Liver (tissue), 9 donors: Measurements from ENCODE around the gene CEP89. TPM values are rescaled to one million over a fixed set of nuclear protein-coding genes. Genes with fewer than 3 reads are reported as not detected.
"Not testable (repeated sequence)": the region's sequence is repeated elsewhere in the genome, so short reads cannot be mapped to it uniquely, and the experiment has no call there.

ENCODE experiments used
- DNase-seq: peaks from one replicate; pipeline ENCODE4 v3.0.0-alpha.2; 2017; ENCODE audit warnings: low spot score
- H3K27ac ChIP-seq, 2 donors: one replicate each; pipeline ENCODE4 v1.7.0; 2013; ENCODE audit warnings: inconsistent platforms in 2 of 2, low read length in 2 of 2, control low read depth in 1 of 2, low read depth in 1 of 2, mild to moderate bottlenecking in 1 of 2
- H3K27me3 ChIP-seq, 4 donors: one replicate each; pipeline versions ENCODE4 v1.6.1 to v1.7.0; 2013; ENCODE audit warnings: low read length in 3 of 4, inconsistent platforms in 1 of 4, mild to moderate bottlenecking in 1 of 4, moderate library complexity in 1 of 4; ENCODE audit not compliant: control insufficient read depth in 4 of 4, insufficient read depth in 4 of 4
- H3K36me3 ChIP-seq, 4 donors: one replicate each; pipeline versions ENCODE4 v1.6.1 to v1.7.0; 2013; ENCODE audit warnings: low read length in 3 of 4, mild to moderate bottlenecking in 3 of 4, low read depth in 1 of 4, moderate library complexity in 1 of 4; ENCODE audit not compliant: control insufficient read depth in 4 of 4, insufficient read depth in 3 of 4
- H3K4me1 ChIP-seq, 4 donors: one replicate each; pipeline versions ENCODE4 v1.6.1 to v1.7.0; 2013; ENCODE audit warnings: low read length in 3 of 4, mild to moderate bottlenecking in 3 of 4, moderate library complexity in 1 of 4; ENCODE audit not compliant: control insufficient read depth in 4 of 4, insufficient read depth in 4 of 4
- H3K4me3 ChIP-seq, 3 donors: one replicate each; pipeline versions ENCODE4 v1.6.1 to v1.7.0; 2013; ENCODE audit warnings: low read length in 3 of 3, control low read depth in 1 of 3, low read depth in 1 of 3, mild to moderate bottlenecking in 1 of 3
- H3K9ac ChIP-seq, 2 donors: one replicate each; pipeline ENCODE4 v1.7.0; 2013; ENCODE audit warnings: low read length in 2 of 2, mild to moderate bottlenecking in 2 of 2, moderate library complexity in 2 of 2, control low read depth in 1 of 2, low read depth in 1 of 2
- H3K9me3 ChIP-seq, 4 donors: one replicate each; pipeline versions ENCODE4 v1.6.1 to v1.7.0; 2013; ENCODE audit warnings: low read length in 3 of 4; ENCODE audit not compliant: control insufficient read depth in 4 of 4
- ATF3 ChIP-seq: IDR thresholded peaks from 2 replicates; pipeline ENCODE4 v1.6.1; 2016; ENCODE audit warnings: antibody characterized with exemption
- CTCF ChIP-seq: fragments of 150-350 bp; IDR thresholded peaks from 2 replicates; pipeline ENCODE4 v1.5.1; 2017; ENCODE audit warnings: improper control_type of control experiment, low read depth, low read length; ENCODE audit not compliant: missing input control
- EGR1 ChIP-seq, 2 donors: IDR thresholded peaks; 2 replicates each; pipeline ENCODE4 v1.6.1; 2016 to 2018; ENCODE audit warnings: antibody characterized with exemption in 2 of 2, low read depth in 2 of 2
- FOXA1 ChIP-seq: IDR thresholded peaks from 2 replicates; pipeline ENCODE4 v1.6.1; 2016; ENCODE audit warnings: antibody characterized with exemption
- FOXA2 ChIP-seq: IDR thresholded peaks from 2 replicates; pipeline ENCODE4 v1.6.1; 2016; ENCODE audit warnings: antibody characterized with exemption
- GABPA ChIP-seq, 2 donors: IDR thresholded peaks in 1 of 2; conservative IDR thresholded peaks in 1 of 2; 2 replicates each; pipeline ENCODE4 v1.6.1; 2016; ENCODE audit warnings: antibody characterized with exemption in 2 of 2, mild to moderate bottlenecking in 1 of 2, moderate library complexity in 1 of 2
- HNF4A ChIP-seq, 2 donors: conservative IDR thresholded peaks; 2 replicates each; pipeline ENCODE4 v1.6.1; 2016; ENCODE audit warnings: antibody characterized with exemption in 2 of 2, mild to moderate bottlenecking in 2 of 2
- HNF4G ChIP-seq: IDR thresholded peaks from 2 replicates; pipeline ENCODE4 v1.6.1; 2016; ENCODE audit warnings: antibody characterized with exemption
- JUND ChIP-seq, 2 donors: IDR thresholded peaks; 2 replicates each; pipeline ENCODE4 v1.6.1; 2016; ENCODE audit warnings: antibody characterized with exemption in 2 of 2
- MAX ChIP-seq: IDR thresholded peaks from 2 replicates; pipeline ENCODE4 v1.6.1; 2016; ENCODE audit warnings: antibody characterized with exemption
- NR2F2 ChIP-seq: IDR thresholded peaks from 2 replicates; pipeline ENCODE4 v1.6.1; 2016; ENCODE audit warnings: antibody characterized with exemption
- RAD21 ChIP-seq, 2 donors: IDR thresholded peaks; 2 replicates each; pipeline ENCODE4 v1.6.1; 2016; ENCODE audit warnings: antibody characterized with exemption in 2 of 2, mild to moderate bottlenecking in 2 of 2
- REST ChIP-seq: IDR thresholded peaks from 2 replicates; pipeline ENCODE4 v1.6.1; 2016; ENCODE audit warnings: antibody characterized with exemption, mild to moderate bottlenecking
- RXRA ChIP-seq, 2 donors: IDR thresholded peaks; 2 replicates each; pipeline ENCODE4 v1.6.1; 2017 to 2018; ENCODE audit warnings: antibody characterized with exemption in 2 of 2, mild to moderate bottlenecking in 1 of 2
- SP1 ChIP-seq: IDR thresholded peaks from 2 replicates; pipeline ENCODE4 v1.6.1; 2018; ENCODE audit warnings: antibody characterized with exemption, mild to moderate bottlenecking
- TAF1 ChIP-seq: conservative IDR thresholded peaks from 2 replicates; pipeline ENCODE4 v1.6.1; 2016; ENCODE audit warnings: antibody characterized with exemption, mild to moderate bottlenecking
- YY1 ChIP-seq: IDR thresholded peaks from 2 replicates; pipeline ENCODE4 v1.6.1; 2016; ENCODE audit warnings: antibody characterized with exemption, mild to moderate bottlenecking
- ZBTB33 ChIP-seq: IDR thresholded peaks from 2 replicates; pipeline ENCODE4 v1.6.1; 2016; ENCODE audit warnings: antibody characterized with exemption
- WGBS: extraction: QIAGEN DNeasy Blood & Tissue Kit; methylation state at CpG from one replicate; pipeline ENCODE4 v1.1.7; 2013; 5-methylcytosine and 5-hydroxymethylcytosine counted together
- polyA plus RNA-seq, 2 donors: library from polyadenylated mRNA; stranded (reverse) in 1 of 2; unstranded in 1 of 2; fragments of 200-250 nt in 1 of 2; fragments of >200 nt in 1 of 2; fragmentation: Nextera tagmentation in 1 of 2; extraction: Ambion mirVana in 1 of 2; gene quantifications; one replicate each; pipeline versions ENCODE4 v1.2.1 to v1.2.3, GENCODE V29; 2013 to 2015
- total RNA-seq, 2 donors: library from RNA; depleted of rRNA; stranded (reverse); fragments of >200 nt; gene quantifications; one replicate each; pipeline ENCODE4 v1.2.3, GENCODE V29; 2014
- donor health status: healthy.
- donor health status: healthy.
- donor health status: healthy.
- donor health status: healthy.
- donor health status: healthy.

The CEP89 gene
- 1 to 10 TPM; 2.4 to 2.9 TPM for total RNA-seq
- 1 to 10 TPM; 2.0 to 2.4 TPM for polyA plus RNA-seq

GRCh38 chr19:32971715-32972540 is at the start of gene CEP89, which contains the start of gene FAAP24:
Gene CEP89 (minus strand): TSS chr19:32971958. CDS start chr19:32971874, 84 bp downstream.
Gene FAAP24 (plus strand): TSS chr19:32972242. CDS start chr19:32973197, 955 bp downstream.
- peak within 1 kb of the TSS; percentile 55 to 89 (median 89) for H3K4me3 ChIP-seq
- under 1% methylated on average over 57 of the region's 57 CpGs for WGBS
- H3K36me3 ChIP-seq, result peaks cover 0 to 3% (median 0%) of the 10 kb centered on the region in 4 donors
- peak within 1 kb of the TSS; percentile 33 to 74 for H3K9ac ChIP-seq
- peak; percentile 99 for DNase-seq
- peaks cover 3 to 10% (median 9%) of the 10 kb centered on the region in 4 donors for H3K4me1 ChIP-seq
- H3K27me3 ChIP-seq, result no peaks in the 10 kb centered on the region
- no peaks in the 10 kb centered on the region for H3K9me3 ChIP-seq
- TF ChIP-seq HNF4G, result no peak
- no peak for TF ChIP-seq JUND (IDR thresholded peaks at IDR 0.05)
- TF ChIP-seq FOXA1, result no peak
- TF ChIP-seq SP1, result peak; percentile 100
- TF ChIP-seq REST, result no peak
- TF ChIP-seq TAF1, result no peak
- TF ChIP-seq HNF4A (conservative IDR thresholded peaks at IDR 0.05), result peak; percentile 27 to 47
- peak; percentile 88 for TF ChIP-seq NR2F2
- TF ChIP-seq FOXA2, result no peak
- no peak for TF ChIP-seq CTCF
- peak; percentile 36 to 44 for TF ChIP-seq RAD21 (IDR thresholded peaks at IDR 0.05)
- peak; percentile 56 to 88 for TF ChIP-seq GABPA (IDR thresholded peaks at IDR 0.05 in 1 of 2, conservative IDR thresholded peaks at IDR 0.05 in 1 of 2)
- TF ChIP-seq YY1, result peak; percentile 81
- peak; percentile 23 for TF ChIP-seq ATF3
- peak; percentile 78 to 86 for TF ChIP-seq RXRA (IDR thresholded peaks at IDR 0.05)
- peak; percentile 11 for TF ChIP-seq MAX
- TF ChIP-seq ZBTB33, result no peak
- TF ChIP-seq EGR1 (IDR thresholded peaks at IDR 0.05; ENCODE audit: low read depth in 2 of 2), result no peak
- H3K27ac ChIP-seq, result peak within 1 kb of the TSS; percentile 53 to 56

- H3K27ac ChIP-seq, H3K4me3 ChIP-seq, H3K4me1 ChIP-seq, DNase-seq, H3K9me3 ChIP-seq, H3K9ac ChIP-seq, H3K27me3 ChIP-seq: not testable (repeated sequence)
- H3K36me3 ChIP-seq, result peaks cover 11 to 19% (median 16%) of the 10 kb centered on the region in 4 donors
- WGBS, result 96% methylated on average over 4 of the region's 4 CpGs
Observed at GRCh38 chr19:33010891-33011290, 39.1 kb upstream of the CEP89 start.
